PC-9 (cell line): ENCODE results near the gene SAP25. TPM values are rescaled to one million over a fixed set of nuclear protein-coding genes. Genes with fewer than 3 reads are reported as not detected.
"Not testable (repeated sequence)": the region's sequence is repeated elsewhere in the genome, so short reads cannot be mapped to it uniquely, and the experiment has no call there.

Source experiments
- BruUV-seq: library from RNA; stranded (reverse); fragments of 400-500 nt; replicated peaks from 2 replicates; lab custom pipeline; 2021; lab: Mats Ljungman, UMichigan
- CTCF ChIA-PET: fragments of 300-600 bp; sonication (Branson Sonifier 250); formaldehyde crosslinking; loops from one replicate; lab custom pipeline; 2022; ENCODE audit warnings: antibody characterized with exemption; lab: Charles Lee
- POLR2A ChIA-PET: fragments of 300-600 bp; sonication (Branson Sonifier 250); formaldehyde crosslinking; loops from one replicate; lab custom pipeline; 2022; ENCODE audit warnings: antibody characterized with exemption; ENCODE audit not compliant: unreplicated experiment; lab: Charles Lee
- DNase-seq, 2 experiments: peaks; one replicate each; pipeline versions ENCODE4 v3.0.0 to v3.0.0-alpha.2; 2015 to 2022; ENCODE audit warnings: mixed read lengths in 1 of 2
- H2AFZ ChIP-seq: fragments of 200-600 bp; sonication (generic); 2 replicates; pipeline ENCODE4 v1.8.1; 2017; ENCODE audit warnings: antibody characterized with exemption
- H3F3A ChIP-seq: fragments of 200-600 bp; sonication (generic); 2 replicates; pipeline ENCODE4 v1.8.1; 2017; ENCODE audit warnings: antibody characterized with exemption, mild to moderate bottlenecking, low read depth; ENCODE audit not compliant: insufficient read depth
- H3K27ac ChIP-seq: fragments of 200-600 bp; sonication (generic); 2 replicates; pipeline ENCODE4 v1.6.1; 2016; ENCODE audit warnings: mixed run types
- H3K27me3 ChIP-seq: fragments of 200-600 bp; sonication (generic); 2 replicates; pipeline ENCODE4 v1.6.1; 2016; ENCODE audit warnings: low read depth, mixed run types; ENCODE audit not compliant: insufficient read depth
- H3K36me3 ChIP-seq: fragments of 200-600 bp; sonication (generic); 2 replicates; pipeline ENCODE4 v1.6.1; 2016; ENCODE audit warnings: low read depth, mixed run types
- H3K4me1 ChIP-seq: fragments of 200-600 bp; sonication (generic); replicated peaks from 2 replicates; pipeline ENCODE4 v1.6.1; 2016; ENCODE audit warnings: mixed run types; ENCODE audit not compliant: insufficient read depth
- H3K4me2 ChIP-seq: fragments of 200-600 bp; sonication (generic); 2 replicates; pipeline ENCODE4 v1.6.1; 2017; ENCODE audit warnings: mixed run types
- H3K4me3 ChIP-seq: fragments of 200-600 bp; sonication (generic); 2 replicates; pipeline ENCODE4 v1.6.1; 2016; ENCODE audit warnings: mixed run types
- H3K79me2 ChIP-seq: fragments of 200-600 bp; sonication (generic); 2 replicates; pipeline ENCODE4 v1.6.1; 2017; ENCODE audit warnings: low read depth, mixed run types
- H3K9me2 ChIP-seq: fragments of 200-600 bp; sonication (generic); 2 replicates; pipeline ENCODE4 v1.8.1; 2017; ENCODE audit warnings: mild to moderate bottlenecking; ENCODE audit not compliant: insufficient read depth
- H3K9me3 ChIP-seq: fragments of 200-600 bp; sonication (generic); 2 replicates; pipeline ENCODE4 v1.8.1; 2016; ENCODE audit warnings: low read depth; ENCODE audit not compliant: insufficient read depth
- H4K20me1 ChIP-seq: fragments of 200-600 bp; sonication (generic); 2 replicates; pipeline ENCODE4 v1.8.1; 2017; ENCODE audit not compliant: insufficient read depth
- EZH2 ChIP-seq: fragments of 200-600 bp; sonication (generic); IDR thresholded peaks from 2 replicates; pipeline ENCODE4 v1.8.0; 2017; ENCODE audit warnings: antibody characterized with exemption, low read depth
- intact Hi-C: fragments of 100-400 bp; cut with micrococcal nuclease; formaldehyde crosslinking; loops from one replicate; pipeline ENCODE4 v1.10.0; 2022; ENCODE audit not compliant: unreplicated experiment
- total RNA-seq: library from RNA; stranded (reverse); gene quantifications from 2 replicates; pipeline ENCODE4 v1.2.3, GENCODE V29; 2021
- TF ChIP-seq, protein P1 (sequence below): fragments of 200-600 bp; sonication (generic); conservative IDR thresholded peaks from 2 replicates; pipeline ENCODE4 v1.6.1; 2017; ENCODE audit warnings: mixed run types, antibody characterized with exemption, mild to moderate bottlenecking, moderate library complexity

Gene SAP25
- total RNA-seq, 1 experiment from 2014 or later = 11.0 TPM

DNA sequence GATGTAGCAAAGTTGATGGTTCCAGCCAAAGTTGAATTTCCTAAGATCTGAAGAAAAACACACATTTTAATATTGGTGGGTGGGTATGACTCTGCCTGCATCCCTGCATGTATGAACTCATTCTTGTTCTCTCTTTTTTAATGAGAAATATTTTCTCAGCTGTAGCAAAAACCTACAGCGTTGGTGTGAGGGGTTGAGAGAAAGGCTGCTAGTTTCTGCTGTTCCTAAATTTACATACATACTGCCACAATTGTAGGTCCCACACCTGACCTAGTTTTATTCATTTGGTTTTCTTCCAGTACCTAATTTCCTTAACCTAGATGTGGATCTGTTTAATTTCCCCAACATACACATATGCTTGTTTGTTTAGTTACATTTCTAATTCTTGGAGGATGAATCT is 30.1 kb downstream of the SAP25 start:
- Histone ChIP-seq H3K36me3 (no peaks in the 10 kb centered on the region), H3K9me3 (no peaks in the 10 kb centered on the region), H4K20me1 (no peaks in the 10 kb centered on the region), H3K4me1 (peaks cover 86% of the 10 kb centered on the region), H3K79me2 (peaks cover 62% of the 10 kb centered on the region), H2AFZ (no peak overlapping the region), H3K4me3 (no peak overlapping the region; the same call in 1 of the 2 replicates), H3K9me2 (no peaks in the 10 kb centered on the region), H3F3A (peaks cover 72% of the 10 kb centered on the region), H3K4me2 (peak overlapping the region; percentile 76), H3K27ac (peak overlapping the region; percentile 98), H3K27me3 (no peaks in the 10 kb centered on the region)
- POLR2A ChIA-PET = no interaction called here
- no peak for TF ChIP-seq EZH2
- TF ChIP-seq, protein P1, sequence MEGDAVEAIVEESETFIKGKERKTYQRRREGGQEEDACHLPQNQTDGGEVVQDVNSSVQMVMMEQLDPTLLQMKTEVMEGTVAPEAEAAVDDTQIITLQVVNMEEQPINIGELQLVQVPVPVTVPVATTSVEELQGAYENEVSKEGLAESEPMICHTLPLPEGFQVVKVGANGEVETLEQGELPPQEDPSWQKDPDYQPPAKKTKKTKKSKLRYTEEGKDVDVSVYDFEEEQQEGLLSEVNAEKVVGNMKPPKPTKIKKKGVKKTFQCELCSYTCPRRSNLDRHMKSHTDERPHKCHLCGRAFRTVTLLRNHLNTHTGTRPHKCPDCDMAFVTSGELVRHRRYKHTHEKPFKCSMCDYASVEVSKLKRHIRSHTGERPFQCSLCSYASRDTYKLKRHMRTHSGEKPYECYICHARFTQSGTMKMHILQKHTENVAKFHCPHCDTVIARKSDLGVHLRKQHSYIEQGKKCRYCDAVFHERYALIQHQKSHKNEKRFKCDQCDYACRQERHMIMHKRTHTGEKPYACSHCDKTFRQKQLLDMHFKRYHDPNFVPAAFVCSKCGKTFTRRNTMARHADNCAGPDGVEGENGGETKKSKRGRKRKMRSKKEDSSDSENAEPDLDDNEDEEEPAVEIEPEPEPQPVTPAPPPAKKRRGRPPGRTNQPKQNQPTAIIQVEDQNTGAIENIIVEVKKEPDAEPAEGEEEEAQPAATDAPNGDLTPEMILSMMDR = no peak
- DNase-seq = no peak
- no TSS peak for BruUV-seq
- CTCF ChIA-PET = interaction anchor here (0.6 kb wide), 2 partner anchors 11 to 164 kb away, joined by 3 to 8 read pairs; no protein-coding TSS in a partner anchor
- intact Hi-C loops = no loop called here

DNA sequence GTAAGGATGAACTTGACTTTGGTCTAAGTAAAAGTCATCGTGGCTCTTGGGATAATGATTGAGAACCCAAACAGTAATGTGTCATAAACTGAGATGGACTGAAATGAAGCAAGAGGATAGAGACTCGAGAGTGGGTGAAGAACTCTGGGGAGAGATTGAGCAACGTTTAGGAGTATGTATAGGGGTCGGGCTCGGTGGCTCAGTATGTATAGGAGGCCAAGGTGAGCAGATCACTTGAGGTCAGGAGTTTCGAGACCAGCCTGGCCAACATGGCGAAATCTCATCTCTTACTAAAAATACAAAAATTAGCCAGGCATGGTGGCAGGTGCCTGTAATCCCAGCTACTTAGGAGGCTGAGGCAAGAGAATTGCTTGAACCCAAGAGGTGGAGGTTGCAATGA is 32.4 kb downstream of the SAP25 start:
- intact Hi-C loops, BruUV-seq, H3K9me3 ChIP-seq, H3K27me3 ChIP-seq, H4K20me1 ChIP-seq, H3K4me3 ChIP-seq, POLR2A ChIA-PET, H3K9me2 ChIP-seq, DNase-seq, H3K36me3 ChIP-seq, H3K27ac ChIP-seq, H2AFZ ChIP-seq, H3K4me2 ChIP-seq: not testable (repeated sequence)
- peaks cover 47% of the 10 kb centered on the region for H3K79me2 ChIP-seq
- peaks cover 69% of the 10 kb centered on the region for H3K4me1 ChIP-seq
- H3F3A ChIP-seq = peaks cover 49% of the 10 kb centered on the region
- CTCF ChIA-PET = interaction anchor here (0.8 to 1.1 kb wide), 2 partner anchors 19 to 23 kb away, joined by 5 to 25 read pairs; no protein-coding TSS in a partner anchor

DNA sequence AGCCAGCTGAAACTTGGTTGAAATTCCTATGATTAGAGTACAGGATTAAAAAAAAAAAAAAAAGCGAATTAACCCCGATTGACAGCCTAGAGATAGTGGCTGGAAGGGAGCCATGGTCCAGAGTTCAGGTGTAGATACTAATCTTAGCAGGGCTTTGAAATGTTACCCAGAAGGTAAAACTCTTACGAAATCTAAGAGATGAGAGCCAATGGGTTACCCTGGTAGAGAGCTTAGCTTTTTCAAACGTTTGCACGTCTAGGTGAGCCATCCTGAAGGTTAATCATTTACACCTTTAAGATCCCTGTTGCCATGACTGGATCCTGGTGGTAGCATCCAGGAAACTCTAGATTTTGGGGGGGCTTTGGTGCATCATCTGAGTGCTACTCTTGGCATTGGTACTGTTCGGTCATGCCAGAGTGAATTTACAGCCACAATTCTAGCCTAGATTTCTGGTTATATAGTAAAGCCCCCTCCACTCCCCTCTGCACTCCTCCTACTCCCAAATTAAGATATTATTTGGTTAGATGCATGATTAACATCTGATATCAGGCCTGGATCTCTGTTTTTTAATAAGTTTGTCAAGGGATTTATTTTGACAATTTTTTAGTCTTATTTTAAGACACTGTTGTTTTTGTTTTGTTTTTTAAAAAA is 33.5 kb downstream of the SAP25 start:
- BruUV-seq = no TSS peak
- Histone ChIP-seq H2AFZ (peak overlapping the region; percentile 69), H3K79me2 (peaks cover 47% of the 10 kb centered on the region), H3K4me2 (peak overlapping the region; percentile 98), H3K9me2 (no peaks in the 10 kb centered on the region), H3K27ac (no peak overlapping the region), H4K20me1 (no peaks in the 10 kb centered on the region), H3K4me3 (peak overlapping the region; percentile 79), H3K27me3 (no peaks in the 10 kb centered on the region), H3K4me1 (peaks cover 58% of the 10 kb centered on the region), H3K9me3 (no peaks in the 10 kb centered on the region), H3F3A (peaks cover 38% of the 10 kb centered on the region), H3K36me3 (no peaks in the 10 kb centered on the region)
- intact Hi-C loops = no loop called here
- TF ChIP-seq, protein P1 = no peak
- TF ChIP-seq EZH2 = no peak
- POLR2A ChIA-PET = no interaction called here
- DNase-seq = peak in 1 of 2 experiments; percentile 51
- CTCF ChIA-PET = interaction anchor here (0.6 to 1.1 kb wide), 2 partner anchors 20 to 49 kb away, joined by 3 to 25 read pairs; no protein-coding TSS in a partner anchor
